NCI-H146 (cell line): ENCODE data around the gene OAF.

Experiments
- DNase-seq: peaks from one replicate; lab custom pipeline; 2025; lab: John Stamatoyannopoulos, UW

Gene OAF

GRCh38 chr11:120222916-120223315 lies 12.1 kb downstream of the OAF start:
- DNase-seq: no peak

GRCh38 chr11:120223793-120224192 lies 13.0 kb downstream of the OAF start:
- no peak for DNase-seq

- DNase-seq: no peak
Observed at GRCh38 chr11:120224361-120224760, 13.5 kb downstream of the OAF start.

- DNase-seq: no peak
Observed at GRCh38 chr11:120224972-120225909, 14.4 kb downstream of the OAF start.

GRCh38 chr11:120226242-120226641 lies 15.4 kb downstream of the OAF start:
- DNase-seq: no peak

- DNase-seq: no peak
Observed at GRCh38 chr11:120226714-120227113, 15.9 kb downstream of the OAF start.

GRCh38 chr11:120227228-120227852 lies 16.5 kb downstream of the OAF start:
- no peak for DNase-seq

GRCh38 chr11:120228794-120229384 lies 18.1 kb downstream of the OAF start:
- DNase-seq: no peak

- DNase-seq: no peak
Observed at GRCh38 chr11:120229451-120230424, 18.9 kb downstream of the OAF start.

GRCh38 chr11:120230433-120231071 lies 19.7 kb downstream of the OAF start:
- no peak for DNase-seq

GRCh38 chr11:120231963-120232362 lies 21.1 kb downstream of the OAF start:
- DNase-seq: no peak

GRCh38 chr11:120233207-120233803 lies 22.5 kb downstream of the OAF start:
- no peak for DNase-seq

- DNase-seq: peak; percentile 68
Observed at GRCh38 chr11:120235024-120235628, 24.3 kb downstream of the OAF start.

GRCh38 chr11:120236169-120237107 lies 25.6 kb downstream of the OAF start:
- no peak for DNase-seq

GRCh38 chr11:120238968-120239620 lies 28.3 kb downstream of the OAF start:
- DNase-seq: no peak

- DNase-seq: peak; percentile 18
Observed at GRCh38 chr11:120239713-120240640, 29.1 kb downstream of the OAF start, which contains the start of gene POU2F3. Gene POU2F3, plus strand, starts transcription at chr11:120240140. Its CDS starts 204 bp downstream, at chr11:120240344.

GRCh38 chr11:120240866-120241265 lies 30.0 kb downstream of the OAF start:
- DNase-seq: no peak
